GM19351 (cell line): Measurements from ENCODE around the gene MYMK.

ENCODE experiments used
- ATAC-seq: cut with Tn5 transposase; IDR thresholded peaks from one replicate; pipeline ENCODE4 v1.9.1; 2021; ENCODE audit warnings: mild to moderate bottlenecking, moderate library complexity; ENCODE audit not compliant: unreplicated experiment

MYMK gene

GRCh38 chr9:133470988-133471387 lies 53.8 kb downstream of the MYMK start:
- no peak for ATAC-seq

GRCh38 chr9:133470427-133470924 lies 54.3 kb downstream of the MYMK start:
- no peak for ATAC-seq

- no peak for ATAC-seq
Observed at GRCh38 chr9:133468777-133469421, 55.9 kb downstream of the MYMK start.

- ATAC-seq: no peak
Observed at GRCh38 chr9:133468374-133468773, 56.4 kb downstream of the MYMK start.

- no peak for ATAC-seq
Observed at GRCh38 chr9:133467101-133467500, 57.7 kb downstream of the MYMK start.

- ATAC-seq: no peak
Observed at GRCh38 chr9:133465984-133466383, 58.8 kb downstream of the MYMK start.

- no peak for ATAC-seq
Observed at GRCh38 chr9:133464638-133465037, 60.1 kb downstream of the MYMK start.
